DMS 273 (cell line): ENCODE data around the gene ANTXR1.

Experiments
- DNase-seq: peaks from one replicate; lab custom pipeline; 2025; ENCODE audit not compliant: unreplicated experiment; lab: John Stamatoyannopoulos, UW

The ANTXR1 gene

GRCh38 chr2:69177785-69178636 lies 165.0 kb downstream of the ANTXR1 start:
- DNase-seq: peak; percentile 5

- DNase-seq: no peak
Measured at GRCh38 chr2:69178756-69179155, 165.8 kb downstream of the ANTXR1 start.

- DNase-seq: no peak
Measured at GRCh38 chr2:69180227-69180626, 167.2 kb downstream of the ANTXR1 start.

- DNase-seq: no peak
Measured at GRCh38 chr2:69180974-69181373, 168.0 kb downstream of the ANTXR1 start.

GRCh38 chr2:69181806-69182427 lies 168.9 kb downstream of the ANTXR1 start:
- DNase-seq: no peak

GRCh38 chr2:69183659-69184058 lies 170.7 kb downstream of the ANTXR1 start:
- DNase-seq: no peak

- peak; percentile 26 for DNase-seq
Measured at GRCh38 chr2:69184224-69184623, 171.2 kb downstream of the ANTXR1 start.

- no peak for DNase-seq
Measured at GRCh38 chr2:69185807-69186206, 172.8 kb downstream of the ANTXR1 start.

GRCh38 chr2:69186614-69187013 lies 173.6 kb downstream of the ANTXR1 start:
- DNase-seq: no peak

- DNase-seq: peak; percentile 23
Measured at GRCh38 chr2:69188182-69188900, 175.4 kb downstream of the ANTXR1 start.

- no peak for DNase-seq
Measured at GRCh38 chr2:69190743-69191404, 177.9 kb downstream of the ANTXR1 start.

- no peak for DNase-seq
Measured at GRCh38 chr2:69191634-69192033, 178.7 kb downstream of the ANTXR1 start.

- no peak for DNase-seq
Measured at GRCh38 chr2:69192176-69192945, 179.4 kb downstream of the ANTXR1 start.

- DNase-seq: no peak
Measured at GRCh38 chr2:69195706-69196105, 182.7 kb downstream of the ANTXR1 start.

- peak; percentile 31 for DNase-seq
Measured at GRCh38 chr2:69196327-69197117, 183.5 kb downstream of the ANTXR1 start.

GRCh38 chr2:69200107-69200520 lies 187.1 kb downstream of the ANTXR1 start:
- DNase-seq: no peak

- DNase-seq: no peak
Measured at GRCh38 chr2:69201259-69201658, 188.3 kb downstream of the ANTXR1 start.

GRCh38 chr2:69202327-69202726 lies 189.3 kb downstream of the ANTXR1 start:
- no peak for DNase-seq

- DNase-seq: peak; percentile 27
Measured at GRCh38 chr2:69203166-69203985, 190.4 kb downstream of the ANTXR1 start.
